ENCODE data around the gene TET1. TPM values are rescaled to one million over a fixed set of nuclear protein-coding genes. Genes with fewer than 3 reads are reported as not detected.

Gene TET1
- total and polyA plus RNA-seq, 2 of the 13 experiments (the other 11 are each of a cell fraction or from before 2014, with no cell fraction given) = 6.9 to 7.3 TPM

DNA sequence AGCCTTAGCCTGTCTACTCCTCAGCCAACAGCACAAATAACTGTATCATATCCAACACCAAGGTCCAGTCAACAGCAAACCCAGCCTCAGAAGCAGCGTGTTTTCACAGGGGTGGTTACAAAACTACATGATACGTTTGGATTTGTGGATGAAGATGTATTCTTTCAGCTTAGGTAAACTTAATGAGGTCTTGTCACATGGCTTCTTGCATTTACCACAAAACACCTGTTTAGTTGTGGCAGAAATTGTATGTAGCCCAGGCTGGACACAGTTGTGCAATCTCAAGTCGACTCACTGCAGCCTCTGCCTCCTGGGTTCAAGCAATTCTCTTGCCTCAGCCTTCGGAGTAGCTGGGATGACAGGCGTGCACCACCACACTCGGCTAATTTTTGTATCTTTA, 182.3 kb downstream of the TET1 start (continued):
- TF ChIP-seq ZEB1 (IDR thresholded peaks at IDR 0.05; ENCODE audit: insufficient replicate concordance, low read depth) = no peak
- no peak for TF ChIP-seq ELF1 (CRISPR knock-in tag; IDR thresholded peaks at IDR 0.05)
- no peak for TF ChIP-seq RELA (CRISPR knock-in tag; IDR thresholded peaks at IDR 0.05)
- TF ChIP-seq HOXA7 (CRISPR knock-in tag; IDR thresholded peaks at IDR 0.05) = no peak
- no peak for TF ChIP-seq NFYC (CRISPR knock-in tag; IDR thresholded peaks at IDR 0.05)
- TF ChIP-seq ZNF775 (CRISPR knock-in tag; IDR thresholded peaks at IDR 0.05; ENCODE audit: borderline replicate concordance) = no peak
- TF ChIP-seq, protein P1, sequence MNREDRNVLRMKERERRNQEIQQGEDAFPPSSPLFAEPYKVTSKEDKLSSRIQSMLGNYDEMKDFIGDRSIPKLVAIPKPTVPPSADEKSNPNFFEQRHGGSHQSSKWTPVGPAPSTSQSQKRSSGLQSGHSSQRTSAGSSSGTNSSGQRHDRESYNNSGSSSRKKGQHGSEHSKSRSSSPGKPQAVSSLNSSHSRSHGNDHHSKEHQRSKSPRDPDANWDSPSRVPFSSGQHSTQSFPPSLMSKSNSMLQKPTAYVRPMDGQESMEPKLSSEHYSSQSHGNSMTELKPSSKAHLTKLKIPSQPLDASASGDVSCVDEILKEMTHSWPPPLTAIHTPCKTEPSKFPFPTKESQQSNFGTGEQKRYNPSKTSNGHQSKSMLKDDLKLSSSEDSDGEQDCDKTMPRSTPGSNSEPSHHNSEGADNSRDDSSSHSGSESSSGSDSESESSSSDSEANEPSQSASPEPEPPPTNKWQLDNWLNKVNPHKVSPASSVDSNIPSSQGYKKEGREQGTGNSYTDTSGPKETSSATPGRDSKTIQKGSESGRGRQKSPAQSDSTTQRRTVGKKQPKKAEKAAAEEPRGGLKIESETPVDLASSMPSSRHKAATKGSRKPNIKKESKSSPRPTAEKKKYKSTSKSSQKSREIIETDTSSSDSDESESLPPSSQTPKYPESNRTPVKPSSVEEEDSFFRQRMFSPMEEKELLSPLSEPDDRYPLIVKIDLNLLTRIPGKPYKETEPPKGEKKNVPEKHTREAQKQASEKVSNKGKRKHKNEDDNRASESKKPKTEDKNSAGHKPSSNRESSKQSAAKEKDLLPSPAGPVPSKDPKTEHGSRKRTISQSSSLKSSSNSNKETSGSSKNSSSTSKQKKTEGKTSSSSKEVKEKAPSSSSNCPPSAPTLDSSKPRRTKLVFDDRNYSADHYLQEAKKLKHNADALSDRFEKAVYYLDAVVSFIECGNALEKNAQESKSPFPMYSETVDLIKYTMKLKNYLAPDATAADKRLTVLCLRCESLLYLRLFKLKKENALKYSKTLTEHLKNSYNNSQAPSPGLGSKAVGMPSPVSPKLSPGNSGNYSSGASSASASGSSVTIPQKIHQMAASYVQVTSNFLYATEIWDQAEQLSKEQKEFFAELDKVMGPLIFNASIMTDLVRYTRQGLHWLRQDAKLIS (CRISPR knock-in tag; IDR thresholded peaks at IDR 0.05) = no peak
- TF ChIP-seq MBD4 (IDR thresholded peaks at IDR 0.05; ENCODE audit: borderline replicate concordance, low read length) = no peak
- no peak for TF ChIP-seq SUZ12 (IDR thresholded peaks at IDR 0.05; ENCODE audit: low read depth, low read length)
- TF ChIP-seq, protein P2, sequence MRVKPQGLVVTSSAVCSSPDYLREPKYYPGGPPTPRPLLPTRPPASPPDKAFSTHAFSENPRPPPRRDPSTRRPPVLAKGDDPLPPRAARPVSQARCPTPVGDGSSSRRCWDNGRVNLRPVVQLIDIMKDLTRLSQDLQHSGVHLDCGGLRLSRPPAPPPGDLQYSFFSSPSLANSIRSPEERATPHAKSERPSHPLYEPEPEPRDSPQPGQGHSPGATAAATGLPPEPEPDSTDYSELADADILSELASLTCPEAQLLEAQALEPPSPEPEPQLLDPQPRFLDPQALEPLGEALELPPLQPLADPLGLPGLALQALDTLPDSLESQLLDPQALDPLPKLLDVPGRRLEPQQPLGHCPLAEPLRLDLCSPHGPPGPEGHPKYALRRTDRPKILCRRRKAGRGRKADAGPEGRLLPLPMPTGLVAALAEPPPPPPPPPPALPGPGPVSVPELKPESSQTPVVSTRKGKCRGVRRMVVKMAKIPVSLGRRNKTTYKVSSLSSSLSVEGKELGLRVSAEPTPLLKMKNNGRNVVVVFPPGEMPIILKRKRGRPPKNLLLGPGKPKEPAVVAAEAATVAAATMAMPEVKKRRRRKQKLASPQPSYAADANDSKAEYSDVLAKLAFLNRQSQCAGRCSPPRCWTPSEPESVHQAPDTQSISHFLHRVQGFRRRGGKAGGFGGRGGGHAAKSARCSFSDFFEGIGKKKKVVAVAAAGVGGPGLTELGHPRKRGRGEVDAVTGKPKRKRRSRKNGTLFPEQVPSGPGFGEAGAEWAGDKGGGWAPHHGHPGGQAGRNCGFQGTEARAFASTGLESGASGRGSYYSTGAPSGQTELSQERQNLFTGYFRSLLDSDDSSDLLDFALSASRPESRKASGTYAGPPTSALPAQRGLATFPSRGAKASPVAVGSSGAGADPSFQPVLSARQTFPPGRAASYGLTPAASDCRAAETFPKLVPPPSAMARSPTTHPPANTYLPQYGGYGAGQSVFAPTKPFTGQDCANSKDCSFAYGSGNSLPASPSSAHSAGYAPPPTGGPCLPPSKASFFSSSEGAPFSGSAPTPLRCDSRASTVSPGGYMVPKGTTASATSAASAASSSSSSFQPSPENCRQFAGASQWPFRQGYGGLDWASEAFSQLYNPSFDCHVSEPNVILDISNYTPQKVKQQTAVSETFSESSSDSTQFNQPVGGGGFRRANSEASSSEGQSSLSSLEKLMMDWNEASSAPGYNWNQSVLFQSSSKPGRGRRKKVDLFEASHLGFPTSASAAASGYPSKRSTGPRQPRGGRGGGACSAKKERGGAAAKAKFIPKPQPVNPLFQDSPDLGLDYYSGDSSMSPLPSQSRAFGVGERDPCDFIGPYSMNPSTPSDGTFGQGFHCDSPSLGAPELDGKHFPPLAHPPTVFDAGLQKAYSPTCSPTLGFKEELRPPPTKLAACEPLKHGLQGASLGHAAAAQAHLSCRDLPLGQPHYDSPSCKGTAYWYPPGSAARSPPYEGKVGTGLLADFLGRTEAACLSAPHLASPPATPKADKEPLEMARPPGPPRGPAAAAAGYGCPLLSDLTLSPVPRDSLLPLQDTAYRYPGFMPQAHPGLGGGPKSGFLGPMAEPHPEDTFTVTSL (CRISPR knock-in tag; IDR thresholded peaks at IDR 0.05; ENCODE audit: borderline replicate concordance) = no peak

Small RNA genes within 50 kb of the gene (small RNA-seq; reads per million reads assigned to genes)
- gene RF00019 (ENCODE audit: insufficient read depth in 2 of 3, insufficient read length in 3 of 3, low read depth in 2 of 3, low replicate concordance in 1 of 3) = 0 reads per million in 3 experiments

Other genes starting within 250 kb of the TET1 start
- gene HNRNPH3, start 228.3 kb upstream of the TET1 start, total RNA-seq (2016; rRNA removed; fragmentation: Illumina TruSeq; extraction: Trizol) = 46.0 and 84.5 TPM in 2 replicates
- gene HNRNPH3, start 228.3 kb upstream of the TET1 start, polyA plus RNA-seq (2011; rRNA removed) = 31.3 and 47.7 TPM in 2 replicates
- gene PBLD, start 227.4 kb upstream of the TET1 start, total RNA-seq (2016; rRNA removed; fragmentation: Illumina TruSeq; extraction: Trizol) = 3.0 and 3.1 TPM in 2 replicates
- 0.42 and 0.52 TPM in 2 replicates for gene PBLD, start 227.4 kb upstream of the TET1 start, polyA plus RNA-seq (2011; rRNA removed)
- gene RUFY2, start 153.1 kb upstream of the TET1 start, total RNA-seq (2016; rRNA removed; fragmentation: Illumina TruSeq; extraction: Trizol) = 10.5 and 16.1 TPM in 2 replicates
- gene RUFY2, start 153.1 kb upstream of the TET1 start, polyA plus RNA-seq (2011; rRNA removed) = 6.9 and 10.1 TPM in 2 replicates
- 27.3 and 34.6 TPM in 2 replicates for gene DNA2, start 88.4 kb upstream of the TET1 start, total RNA-seq (2016; rRNA removed; fragmentation: Illumina TruSeq; extraction: Trizol)
- 3.3 and 4.8 TPM in 2 replicates for gene DNA2, start 88.4 kb upstream of the TET1 start, polyA plus RNA-seq (2011; rRNA removed)
- gene SLC25A16, start 32.8 kb upstream of the TET1 start, total RNA-seq (2016; rRNA removed; fragmentation: Illumina TruSeq; extraction: Trizol) = 13.9 and 15.5 TPM in 2 replicates
- 7.8 and 9.9 TPM in 2 replicates for gene SLC25A16, start 32.8 kb upstream of the TET1 start, polyA plus RNA-seq (2011; rRNA removed)
- gene CCAR1, start 160.9 kb downstream of the TET1 start, total RNA-seq (2016; rRNA removed; fragmentation: Illumina TruSeq; extraction: Trizol) = 81.6 and 104 TPM in 2 replicates
- gene CCAR1, start 160.9 kb downstream of the TET1 start, polyA plus RNA-seq (2011; rRNA removed) = 54.2 and 74.5 TPM in 2 replicates

Measured in HepG2 (cell line).